ENCODE measurements around the gene ZMYM3.
"Not testable (repeated sequence)": the region's sequence is repeated elsewhere in the genome, so short reads cannot be mapped to it uniquely, and the experiment has no call there.

ZMYM3 gene

DNA sequence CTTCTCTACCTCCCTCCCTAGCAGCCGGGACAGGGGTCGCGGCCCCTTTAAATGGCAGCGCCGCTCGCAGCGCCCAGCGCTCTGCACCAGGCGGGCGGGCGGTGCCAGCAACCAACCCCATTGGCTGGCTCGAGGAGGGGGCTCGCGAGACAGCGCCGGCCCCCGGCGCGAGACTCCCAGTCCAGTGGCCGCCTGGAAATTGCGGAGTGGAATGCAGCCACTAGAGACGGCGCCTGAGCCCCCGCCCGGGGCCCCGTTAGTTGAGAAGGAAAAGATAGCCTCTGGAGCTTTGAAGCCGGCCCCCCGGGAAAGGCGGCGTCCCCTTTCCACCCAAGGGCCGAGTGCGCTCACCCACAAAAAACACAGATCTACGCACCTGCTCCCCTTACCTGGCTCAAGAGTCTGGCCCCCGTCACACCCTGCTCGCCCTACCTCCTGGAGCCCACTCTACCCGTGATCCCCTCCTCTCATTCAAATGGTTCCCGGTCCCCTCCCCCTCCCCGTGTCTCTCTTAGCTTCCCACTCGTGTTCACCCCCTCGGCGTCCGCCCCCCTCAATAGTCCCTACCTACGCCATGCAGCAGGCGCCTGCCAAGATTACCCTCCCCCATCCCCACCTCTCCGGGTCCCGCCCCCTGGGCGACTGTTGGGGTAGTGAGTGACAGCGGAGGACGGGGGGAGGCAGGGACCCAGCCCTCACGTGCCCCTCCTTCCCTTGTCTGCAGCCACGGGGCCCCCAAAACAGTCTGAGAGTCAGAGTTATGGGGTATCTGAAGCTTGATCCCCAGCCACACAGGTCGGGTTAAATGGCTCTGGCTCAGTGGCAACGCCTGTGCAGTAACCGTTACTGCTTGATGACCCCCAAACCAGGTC, at the start of gene ZMYM3:
TSS of gene ZMYM3 (minus strand) at position 49 of the 872 bp plus-strand sequence. CDS start 885 bp downstream, outside the sequence.
- DNase-seq = peak; percentile 82

DNA sequence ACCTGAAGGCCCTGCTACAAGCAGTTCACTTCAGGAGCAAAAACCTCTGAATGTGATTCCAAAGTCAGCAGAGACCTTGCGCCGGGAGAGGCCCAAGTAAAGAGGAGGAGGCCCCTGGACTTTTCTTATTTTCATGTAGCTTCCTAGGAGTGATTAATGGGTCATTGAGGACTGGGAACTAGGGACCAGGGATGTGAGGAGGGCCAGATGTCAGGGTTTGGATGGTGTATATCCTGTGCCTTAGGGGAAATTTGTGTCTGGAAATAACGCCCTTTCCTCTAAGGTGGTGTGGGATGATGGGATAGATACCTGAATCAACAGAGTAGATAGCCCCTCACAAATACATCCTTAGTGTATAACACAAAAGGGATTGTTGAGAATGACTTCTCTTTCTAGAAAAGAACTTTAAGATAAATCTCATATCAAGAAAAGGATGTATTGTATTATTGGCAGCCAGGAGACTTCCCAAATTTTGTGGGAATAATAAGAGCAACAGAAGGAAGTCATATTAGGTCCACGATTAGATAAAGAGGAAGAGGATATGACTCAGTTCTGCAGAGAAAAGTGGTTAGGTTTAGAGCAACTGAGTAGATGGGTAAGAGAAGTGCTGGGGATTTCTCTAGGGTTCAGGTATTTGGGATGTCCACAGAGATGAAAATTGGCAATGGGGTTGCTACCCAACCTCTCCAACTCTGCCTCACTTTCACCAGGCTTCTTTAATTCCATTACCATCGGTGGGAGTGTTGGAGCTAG, 48.7 kb upstream of the ZMYM3 start:
- no peak for DNase-seq

- peak; percentile 44 for DNase-seq
Measured at GRCh38 chrX:71301195-71301924, 47.4 kb upstream of the ZMYM3 start, which contains the start of gene ITGB1BP2. Gene ITGB1BP2, plus strand, starts transcription at chrX:71301750. Its CDS starts 57 bp downstream, at chrX:71301807.

DNA sequence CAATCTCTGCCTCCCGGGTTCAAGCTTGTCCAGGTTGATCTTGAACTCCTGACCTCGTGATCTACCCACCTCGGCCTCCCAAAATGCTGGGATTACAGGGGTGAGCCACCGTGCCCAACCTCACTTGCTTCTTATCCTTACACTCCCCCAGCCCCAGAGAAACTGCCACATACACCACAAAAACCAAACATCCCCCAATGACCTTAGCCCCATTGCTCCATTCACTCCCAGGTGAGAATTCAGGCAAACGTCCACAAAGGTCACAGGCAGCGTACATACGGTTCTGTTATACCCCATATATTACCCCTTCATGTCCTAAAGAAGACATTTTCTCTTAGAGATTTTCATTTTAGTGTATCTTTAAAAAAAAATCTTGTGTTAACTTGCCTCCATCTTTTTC, 46.6 kb upstream of the ZMYM3 start:
- DNase-seq = not testable (repeated sequence)

- DNase-seq = not testable (repeated sequence)
Measured at GRCh38 chrX:71300064-71300463, 46.1 kb upstream of the ZMYM3 start.

DNA sequence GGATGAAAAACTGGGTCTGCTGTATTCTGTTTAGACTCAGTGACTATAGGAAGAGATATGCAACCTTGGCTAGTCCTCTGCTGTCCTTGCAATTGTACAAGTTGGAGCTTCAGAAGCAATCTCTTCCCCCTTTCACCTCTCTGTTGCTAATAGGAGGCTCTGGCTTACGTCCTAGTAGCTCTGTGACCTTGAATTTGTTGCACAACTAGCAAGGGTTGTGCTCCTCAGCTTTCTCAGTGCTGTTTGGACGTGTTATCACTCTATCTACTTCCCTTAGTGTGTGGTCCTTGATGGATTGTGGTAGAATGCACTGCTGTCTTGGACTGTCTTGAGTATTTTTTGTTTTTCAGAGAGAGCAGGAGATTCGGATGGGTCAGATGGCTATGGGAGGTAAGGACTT, 44.2 kb upstream of the ZMYM3 start:
- no peak for DNase-seq

GRCh38 chrX:71296806-71297205, 42.9 kb upstream of the ZMYM3 start:
- DNase-seq = no peak

GRCh38 chrX:71292669-71293365, 38.9 kb upstream of the ZMYM3 start:
- DNase-seq = no peak

DNA sequence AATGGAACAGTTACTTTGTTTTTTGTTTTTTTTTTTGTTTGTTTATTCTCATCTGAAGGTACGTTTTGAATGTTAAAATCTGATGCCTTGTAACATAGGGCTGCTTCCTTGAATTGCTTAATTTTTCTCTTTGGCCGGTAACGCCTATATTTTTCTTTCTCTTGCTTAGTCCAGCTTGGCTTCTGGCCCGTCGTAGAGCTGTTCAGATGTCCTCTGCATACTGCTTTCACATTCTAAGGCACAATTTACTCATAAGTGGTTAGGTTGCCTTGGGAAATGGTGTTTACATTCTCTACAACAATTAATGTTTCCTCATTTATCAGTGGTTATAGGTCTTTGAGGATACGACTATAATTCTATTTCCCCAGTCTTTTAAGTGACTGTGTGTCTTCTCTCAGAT, 37.4 kb upstream of the ZMYM3 start:
- no peak for DNase-seq

- no peak for DNase-seq
Measured at GRCh38 chrX:71285929-71286328, 32.0 kb upstream of the ZMYM3 start.

GRCh38 chrX:71283403-71284143, 29.6 kb upstream of the ZMYM3 start, which contains the start of gene NONO:
Gene NONO, plus strand, starts transcription at chrX:71283635. Its CDS starts 7,003 bp downstream, at chrX:71290638.
- DNase-seq = peak; percentile 96

DNA sequence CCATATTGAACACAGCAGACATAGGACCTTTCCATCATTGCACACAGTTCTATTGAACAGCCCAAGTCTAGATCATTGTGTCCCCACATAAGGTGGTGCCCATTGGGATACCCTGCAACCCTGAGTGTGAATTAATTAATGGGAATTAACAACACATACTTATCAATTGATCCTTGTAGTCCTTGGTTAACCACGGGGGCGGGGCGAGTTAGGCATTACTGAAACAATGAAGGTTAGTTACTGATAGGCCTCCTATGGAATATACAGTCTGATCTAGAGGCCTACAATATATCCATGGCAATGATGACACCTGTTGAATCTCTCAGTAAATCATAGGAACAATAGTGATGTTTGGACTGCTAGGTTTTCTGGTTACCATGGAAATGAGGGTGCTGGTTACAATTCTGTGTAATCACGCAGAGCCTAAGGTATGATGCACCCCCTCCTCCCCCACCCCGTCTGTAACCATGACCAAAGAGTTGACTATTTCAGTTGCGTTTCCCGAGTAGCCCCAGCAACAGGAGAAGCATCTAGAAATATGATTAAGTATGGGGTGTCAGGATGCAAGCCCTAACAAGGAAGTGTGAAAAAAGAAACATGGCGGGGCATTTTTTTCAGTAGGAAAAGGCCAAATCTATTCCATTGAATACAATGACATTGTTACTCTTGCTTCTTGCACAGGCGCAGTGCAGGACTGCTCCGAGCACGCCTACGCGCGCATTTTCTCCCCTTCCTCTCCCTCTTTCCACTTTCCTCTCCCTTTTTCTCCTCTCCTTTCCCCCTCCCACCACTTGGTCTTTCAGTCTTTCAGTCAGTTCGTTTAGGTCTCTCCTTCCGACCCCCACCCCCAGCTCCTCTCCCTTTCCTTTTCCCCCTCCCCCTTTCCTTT, 28.8 kb upstream of the ZMYM3 start:
- no peak for DNase-seq

GRCh38 chrX:71281300-71281699, 27.4 kb upstream of the ZMYM3 start:
- DNase-seq = not testable (repeated sequence)

DNA sequence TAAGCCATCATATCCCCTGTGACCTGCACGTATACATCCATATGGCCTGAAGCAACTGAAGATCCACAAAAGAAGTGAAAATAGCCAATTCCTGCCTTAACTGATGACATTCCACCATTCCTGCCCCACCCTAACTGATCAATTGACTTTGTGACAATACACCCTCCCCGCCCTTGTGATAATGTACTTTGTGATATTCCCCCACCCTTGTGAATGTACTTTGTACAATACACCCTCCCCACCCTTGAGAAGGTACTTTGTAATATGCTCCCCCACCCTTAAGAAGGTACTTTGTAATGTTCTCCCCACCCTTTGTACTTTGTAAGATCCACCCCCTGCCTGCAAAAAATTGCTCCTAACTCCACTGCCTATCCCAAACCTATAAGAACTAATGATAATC, 18.4 kb upstream of the ZMYM3 start:
- DNase-seq = not testable (repeated sequence)

DNA sequence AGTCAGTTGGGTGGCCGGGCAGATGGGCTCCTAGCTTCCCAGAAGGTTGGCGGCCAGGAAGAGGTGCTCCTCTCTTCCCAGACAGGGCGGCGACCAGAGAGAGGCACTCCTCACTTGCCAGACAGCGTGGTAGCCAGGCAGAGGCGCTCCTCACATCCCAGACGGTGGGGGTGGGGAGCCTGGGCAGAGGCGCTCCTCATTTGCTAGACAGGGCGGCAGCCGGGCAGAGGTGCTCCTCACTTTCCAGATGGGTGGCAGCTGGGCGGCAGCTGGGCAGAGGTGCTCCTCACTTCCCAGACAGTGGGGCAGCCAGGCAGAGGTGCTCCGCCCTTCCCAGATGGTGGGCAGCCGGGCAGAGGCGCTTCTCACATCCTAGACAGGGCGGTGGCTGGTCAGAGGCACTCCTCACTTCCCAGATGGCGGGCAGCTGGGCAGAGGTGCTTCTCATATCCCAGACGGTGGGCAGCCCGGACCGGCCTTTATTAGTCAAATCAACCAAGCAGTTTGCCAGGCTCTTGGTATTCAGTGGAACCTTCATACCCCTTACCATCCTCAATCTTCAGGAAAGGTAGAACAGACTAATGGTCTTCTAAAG, 16.0 kb upstream of the ZMYM3 start:
- DNase-seq = no peak

DNA sequence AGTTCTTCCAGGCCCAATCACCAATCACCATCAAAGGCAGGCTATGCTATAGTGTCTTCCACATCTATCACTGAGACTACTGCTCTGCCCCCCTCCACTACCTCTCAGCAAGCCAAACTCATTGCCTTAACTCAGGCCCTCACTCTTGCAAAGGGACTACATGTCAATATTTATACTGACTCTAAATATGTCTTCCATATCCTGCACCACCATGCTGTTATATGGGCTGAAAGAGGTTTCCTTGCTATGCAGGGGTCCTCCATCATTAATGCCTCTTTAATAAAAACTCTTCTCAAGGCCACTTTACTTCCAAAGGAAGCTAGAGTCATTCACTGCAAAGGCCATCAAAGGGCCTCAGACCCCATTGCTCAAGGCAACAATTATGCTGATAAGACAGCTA, 14.7 kb upstream of the ZMYM3 start:
- DNase-seq = not testable (repeated sequence)

DNA sequence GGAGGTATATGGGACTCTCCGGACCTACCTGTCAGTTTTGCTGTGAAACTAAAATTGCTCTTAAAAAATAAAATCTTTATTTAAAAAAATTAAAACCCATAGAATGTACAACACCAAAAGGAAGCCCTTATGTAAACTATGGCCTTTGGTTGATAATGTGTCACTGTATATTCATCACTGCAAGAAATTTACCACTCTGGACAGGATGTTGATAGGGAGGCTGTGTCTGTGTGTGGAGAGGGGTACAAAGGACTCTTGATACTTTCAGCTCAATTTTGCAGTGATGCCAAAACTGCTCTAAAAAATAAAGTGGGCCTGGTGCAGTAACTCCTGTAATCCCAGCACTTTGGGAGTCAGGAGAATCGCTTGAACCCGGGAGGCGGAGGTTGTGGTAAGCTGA, 2.9 kb upstream of the ZMYM3 start:
- no peak for DNase-seq

- no peak for DNase-seq
Measured at GRCh38 chrX:71256051-71256450, 2.1 kb upstream of the ZMYM3 start.

DNA sequence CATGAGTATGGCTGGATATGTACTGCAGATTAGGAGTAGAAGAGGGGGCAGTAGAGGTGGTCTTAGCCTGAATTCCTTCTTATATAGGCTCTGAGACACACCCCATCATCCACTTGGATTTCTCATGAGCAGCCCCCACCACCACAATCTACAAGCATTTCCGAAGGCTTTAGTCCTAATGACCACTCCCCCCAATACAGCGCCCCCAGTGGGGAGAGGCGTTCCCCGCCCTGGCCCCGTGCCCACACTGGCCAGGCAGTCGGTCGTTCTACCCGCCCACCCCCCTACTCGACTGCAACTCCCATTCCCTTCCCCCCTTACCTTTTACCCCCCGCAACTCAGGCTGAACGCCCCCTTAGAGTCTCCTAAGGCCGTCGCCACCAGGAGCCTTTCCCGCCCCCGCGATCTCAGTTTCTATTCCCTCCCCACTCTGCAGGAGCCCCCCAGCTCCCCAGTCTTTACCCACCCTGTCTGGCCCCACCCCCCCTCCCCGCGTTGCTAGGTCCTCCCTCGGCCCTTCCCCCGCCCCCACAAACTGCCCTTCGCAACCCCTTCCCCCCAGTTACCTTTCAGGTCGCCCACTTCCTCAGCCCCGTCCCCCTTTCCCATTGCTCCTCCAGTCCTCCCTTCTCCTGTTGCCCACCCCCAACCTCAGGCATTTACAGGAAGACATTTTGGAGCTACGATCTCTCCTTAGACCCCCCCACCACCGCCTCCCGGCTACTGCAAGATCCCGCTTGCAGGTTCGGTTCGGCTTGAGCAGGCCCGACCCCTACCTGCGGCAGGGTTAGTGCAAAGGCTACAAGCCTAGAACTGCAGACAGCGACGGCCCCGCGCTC, 468 bp downstream of the ZMYM3 start:
- peak; percentile 1 for DNase-seq
